Stimulated activated CD4-positive, alpha-beta T cell treated with anti-CD3 and anti-CD28 coated beads, Interleukin-12 subunit alpha, Interleukin-12 subunit beta, amount 100 ng/mL, for 48 hours (primary cell): ENCODE results near the gene TEK.

ENCODE experiments used
- DNase-seq, 3 donors: peaks; one replicate each; pipeline ENCODE4 v3.0.0-alpha.2; 2020; ENCODE audit warnings: low read depth in 2 of 3, low spot score in 1 of 3

Gene TEK

GRCh38 chr9:27118916-27119315, 9.9 kb downstream of the TEK start:
- DNase-seq, result no peak

- no peak for DNase-seq
Measured at GRCh38 chr9:27124151-27124550, 15.1 kb downstream of the TEK start.

- no peak for DNase-seq
Measured at GRCh38 chr9:27125030-27125429, 16.0 kb downstream of the TEK start.

GRCh38 chr9:27125936-27126335, 16.9 kb downstream of the TEK start:
- no peak for DNase-seq

- DNase-seq, result no peak
Measured at GRCh38 chr9:27126670-27127069, 17.6 kb downstream of the TEK start.

- no peak for DNase-seq
Measured at GRCh38 chr9:27129221-27129620, 20.2 kb downstream of the TEK start.

GRCh38 chr9:27131731-27132130, 22.7 kb downstream of the TEK start:
- no peak for DNase-seq

- no peak for DNase-seq
Measured at GRCh38 chr9:27133817-27134216, 24.8 kb downstream of the TEK start.

GRCh38 chr9:27142299-27142930, 33.4 kb downstream of the TEK start:
- DNase-seq, result no peak

GRCh38 chr9:27145143-27145542, 36.1 kb downstream of the TEK start:
- DNase-seq, result no peak

GRCh38 chr9:27149651-27150050, 40.6 kb downstream of the TEK start:
- no peak for DNase-seq

- DNase-seq, result no peak
Measured at GRCh38 chr9:27150746-27151406, 41.9 kb downstream of the TEK start.

- DNase-seq, result no peak
Measured at GRCh38 chr9:27151693-27152404, 42.8 kb downstream of the TEK start.

GRCh38 chr9:27152405-27152718, 43.3 kb downstream of the TEK start:
- DNase-seq, result no peak

- no peak for DNase-seq
Measured at GRCh38 chr9:27154908-27155307, 45.9 kb downstream of the TEK start.

- DNase-seq, result no peak
Measured at GRCh38 chr9:27157097-27157496, 48.1 kb downstream of the TEK start.

- no peak for DNase-seq
Measured at GRCh38 chr9:27157736-27158135, 48.7 kb downstream of the TEK start.

- DNase-seq, result no peak
Measured at GRCh38 chr9:27160636-27161035, 51.6 kb downstream of the TEK start.

GRCh38 chr9:27162045-27162444, 53.0 kb downstream of the TEK start:
- no peak for DNase-seq

GRCh38 chr9:27165068-27165467, 56.0 kb downstream of the TEK start:
- no peak for DNase-seq

- no peak for DNase-seq
Measured at GRCh38 chr9:27165670-27166069, 56.6 kb downstream of the TEK start.

GRCh38 chr9:27168496-27168895, 59.5 kb downstream of the TEK start:
- DNase-seq, result no peak

- DNase-seq, result no peak
Measured at GRCh38 chr9:27168951-27169350, 59.9 kb downstream of the TEK start.
